Glutamatergic neuron (in vitro differentiated cells): ENCODE results near the gene MILR1. TPM values are rescaled to one million over a fixed set of nuclear protein-coding genes. Genes with fewer than 3 reads are reported as not detected.

Source experiments
- DNase-seq: peaks from one replicate; pipeline ENCODE4 v3.0.0; 2022
- H3K27ac Mint-ChIP-seq: one replicate; pipeline ENCODE4 v1.8.0; 2020; ENCODE audit warnings: mild to moderate bottlenecking, mixed read lengths, inconsistent platforms; ENCODE audit not compliant: unreplicated experiment
- H3K27me3 Mint-ChIP-seq: one replicate; pipeline ENCODE4 v1.8.0; 2020; ENCODE audit warnings: mild to moderate bottlenecking, moderate library complexity, mixed read lengths, inconsistent platforms; ENCODE audit not compliant: unreplicated experiment
- H3K36me3 Mint-ChIP-seq: one replicate; pipeline ENCODE4 v1.8.0; 2020; ENCODE audit warnings: mild to moderate bottlenecking, mixed read lengths, inconsistent platforms; ENCODE audit not compliant: unreplicated experiment
- H3K4me1 Mint-ChIP-seq: one replicate; pipeline ENCODE4 v1.8.0; 2020; ENCODE audit warnings: mild to moderate bottlenecking, low read depth, mixed read lengths, inconsistent platforms; ENCODE audit not compliant: unreplicated experiment
- H3K4me3 Mint-ChIP-seq: one replicate; pipeline ENCODE4 v1.8.0; 2020; ENCODE audit warnings: mild to moderate bottlenecking, mixed read lengths, inconsistent platforms; ENCODE audit not compliant: unreplicated experiment
- H3K9me3 Mint-ChIP-seq: one replicate; pipeline ENCODE4 v1.8.0; 2020; ENCODE audit warnings: mild to moderate bottlenecking, moderate library complexity, mixed read lengths, inconsistent platforms; ENCODE audit not compliant: unreplicated experiment
- CTCF ChIP-seq: fragments of 200-600 bp; sonication (generic); IDR thresholded peaks from one replicate; pipeline ENCODE4 v1.5.0; 2021; ENCODE audit not compliant: partially characterized antibody, unreplicated experiment
- total RNA-seq: library from RNA; stranded (reverse); fragmentation: NEBNext Ultra II Directional; extraction: Animal tissue kit (Norgen Biotek cat#: 25700); gene quantifications from one replicate; pipeline ENCODE4 v1.2.1, GENCODE V29; 2021; ENCODE audit not compliant: unreplicated experiment

Gene MILR1
- total RNA-seq, 1 donor from 2014 or later, result not detected

GRCh38 chr17:64471440-64471839, 22.5 kb downstream of the MILR1 start:
- DNase-seq, result no peak
- H3K9me3 Mint-ChIP-seq, result peaks cover 2% of the 10 kb centered on the region
- TF ChIP-seq CTCF, result no peak
- no peaks in the 10 kb centered on the region for H3K36me3 Mint-ChIP-seq
- H3K4me3 Mint-ChIP-seq, result no peak overlapping the region
- H3K27me3 Mint-ChIP-seq, result peaks cover 2% of the 10 kb centered on the region
- H3K27ac Mint-ChIP-seq, result no peak overlapping the region
- H3K4me1 Mint-ChIP-seq, result no peaks in the 10 kb centered on the region

GRCh38 chr17:64472564-64472963, 23.6 kb downstream of the MILR1 start:
- Mint-ChIP-seq H3K4me3 (no peak overlapping the region), H3K9me3 (peaks cover 2% of the 10 kb centered on the region), H3K36me3 (no peaks in the 10 kb centered on the region), H3K27ac (no peak overlapping the region), H3K4me1 (no peaks in the 10 kb centered on the region), H3K27me3 (peaks cover 2% of the 10 kb centered on the region)
- DNase-seq, result no peak
- TF ChIP-seq CTCF, result no peak

GRCh38 chr17:64477849-64478248, 28.9 kb downstream of the MILR1 start:
- no peak overlapping the region for H3K4me3 Mint-ChIP-seq
- no peaks in the 10 kb centered on the region for H3K4me1 Mint-ChIP-seq
- H3K27me3 Mint-ChIP-seq, result no peaks in the 10 kb centered on the region
- no peak for DNase-seq
- no peaks in the 10 kb centered on the region for H3K36me3 Mint-ChIP-seq
- no peak overlapping the region for H3K27ac Mint-ChIP-seq
- no peak for TF ChIP-seq CTCF
- H3K9me3 Mint-ChIP-seq, result no peaks in the 10 kb centered on the region

- Mint-ChIP-seq H3K27ac (no peak overlapping the region), H3K9me3 (no peaks in the 10 kb centered on the region), H3K27me3 (no peaks in the 10 kb centered on the region)
Observed at GRCh38 chr17:64480951-64481350, 32.0 kb downstream of the MILR1 start.

GRCh38 chr17:64484380-64484779, 35.5 kb downstream of the MILR1 start:
- H3K9me3 Mint-ChIP-seq, result no peaks in the 10 kb centered on the region
- no peaks in the 10 kb centered on the region for H3K4me1 Mint-ChIP-seq
- DNase-seq, result no peak
- H3K4me3 Mint-ChIP-seq, result no peak overlapping the region
- no peaks in the 10 kb centered on the region for H3K27me3 Mint-ChIP-seq
- no peak overlapping the region for H3K27ac Mint-ChIP-seq
- no peak for TF ChIP-seq CTCF
- no peaks in the 10 kb centered on the region for H3K36me3 Mint-ChIP-seq

More at GRCh38 chr17:64480951-64481350, 32.0 kb downstream of the MILR1 start:
- no peak for DNase-seq
- no peak for TF ChIP-seq CTCF
- H3K4me3 Mint-ChIP-seq, result no peak overlapping the region
- no peaks in the 10 kb centered on the region for H3K4me1 Mint-ChIP-seq
- no peaks in the 10 kb centered on the region for H3K36me3 Mint-ChIP-seq
